ENCODE data around the gene CHPF. TPM values are rescaled to one million over a fixed set of nuclear protein-coding genes. Genes with fewer than 3 reads are reported as not detected.

CHPF gene
- polyA plus RNA-seq, 4 donors = 8.7 to 96.1 (median 50.4) TPM

GRCh38 chr2:219527472-219527871 lies 16.1 kb downstream of the CHPF start:
- Histone ChIP-seq H3K4me1 (ENCODE audit: control insufficient read depth in 3 of 3, insufficient read depth in 2 of 3, low read depth in 1 of 3, low read length in 2 of 3) (peaks cover 0 to 26% (median 0%) of the 10 kb centered on the region in 3 donors), H3K27ac (ENCODE audit: low read depth in 1 of 3, low read length in 2 of 3) (no peak overlapping the region), H3K27me3 (ENCODE audit: control insufficient read depth in 3 of 3, insufficient read depth in 3 of 3, low read length in 3 of 3) (peaks cover 0 to 85% (median 33%) of the 10 kb centered on the region in 3 donors), H3K4me3 (ENCODE audit: low read depth in 1 of 3, low read length in 3 of 3) (no peak overlapping the region), H3K36me3 (ENCODE audit: control insufficient read depth in 3 of 3, insufficient read depth in 2 of 3, low read depth in 1 of 3, low read length in 3 of 3) (no peaks in the 10 kb centered on the region), H3K9me3 (ENCODE audit: control insufficient read depth in 2 of 2, insufficient read depth in 1 of 2, low read depth in 1 of 2, low read length in 1 of 2) (no peaks in the 10 kb centered on the region)
- FAIRE-seq = no peak
- no peak for DNase-seq
- WGBS, 3 donors = 33 to 57% (median 42%) methylated on average over 5 of the region's 5 CpGs

- Histone ChIP-seq H3K36me3 (ENCODE audit: control insufficient read depth in 3 of 3, insufficient read depth in 2 of 3, low read depth in 1 of 3, low read length in 3 of 3) (no peaks in the 10 kb centered on the region), H3K4me3 (ENCODE audit: low read depth in 1 of 3, low read length in 3 of 3) (no peak overlapping the region), H3K27me3 (ENCODE audit: control insufficient read depth in 3 of 3, insufficient read depth in 3 of 3, low read length in 3 of 3) (peaks cover 0 to 87% (median 34%) of the 10 kb centered on the region in 3 donors), H3K27ac (ENCODE audit: low read depth in 1 of 3, low read length in 2 of 3) (no peak overlapping the region), H3K4me1 (ENCODE audit: control insufficient read depth in 3 of 3, insufficient read depth in 2 of 3, low read depth in 1 of 3, low read length in 2 of 3) (peaks cover 0 to 26% (median 0%) of the 10 kb centered on the region in 3 donors), H3K9me3 (ENCODE audit: control insufficient read depth in 2 of 2, insufficient read depth in 1 of 2, low read depth in 1 of 2, low read length in 1 of 2) (no peaks in the 10 kb centered on the region)
- FAIRE-seq (no peak), DNase-seq (no peak)
- WGBS, 3 donors = 14 to 49% (median 21%) methylated on average over 6 of the region's 6 CpGs
These were observed 16.6 kb downstream of the CHPF start for GRCh38 chr2:219527076-219527394.

GRCh38 chr2:219526320-219527075 lies 17.1 kb downstream of the CHPF start:
- no peak for FAIRE-seq
- WGBS, 3 donors = 34 to 48% (median 42%) methylated on average over 10 to 11 of the region's 11 CpGs
- Histone ChIP-seq H3K4me1 (ENCODE audit: control insufficient read depth in 3 of 3, insufficient read depth in 2 of 3, low read depth in 1 of 3, low read length in 2 of 3) (peaks cover 0 to 31% (median 0%) of the 10 kb centered on the region in 3 donors), H3K27me3 (ENCODE audit: control insufficient read depth in 3 of 3, insufficient read depth in 3 of 3, low read length in 3 of 3) (peaks cover 0 to 87% (median 39%) of the 10 kb centered on the region in 3 donors), H3K4me3 (ENCODE audit: low read depth in 1 of 3, low read length in 3 of 3) (no peak overlapping the region), H3K9me3 (ENCODE audit: control insufficient read depth in 2 of 2, insufficient read depth in 1 of 2, low read depth in 1 of 2, low read length in 1 of 2) (no peaks in the 10 kb centered on the region), H3K27ac (ENCODE audit: low read depth in 1 of 3, low read length in 2 of 3) (no peak overlapping the region), H3K36me3 (ENCODE audit: control insufficient read depth in 3 of 3, insufficient read depth in 2 of 3, low read depth in 1 of 3, low read length in 3 of 3) (no peaks in the 10 kb centered on the region)
- no peak for DNase-seq

- no peak for FAIRE-seq
- WGBS, 3 donors = 32 to 49% (median 34%) methylated on average over 9 of the region's 9 CpGs
- no peak overlapping the region for H3K4me3 ChIP-seq (ENCODE audit: low read depth in 1 of 3, low read length in 3 of 3)
- peaks cover 0 to 90% (median 43%) of the 10 kb centered on the region in 3 donors for H3K27me3 ChIP-seq (ENCODE audit: control insufficient read depth in 3 of 3, insufficient read depth in 3 of 3, low read length in 3 of 3)
- DNase-seq = peak in 1 of 2 donors; percentile 25
- peaks cover 0 to 33% (median 0%) of the 10 kb centered on the region in 3 donors for H3K4me1 ChIP-seq (ENCODE audit: control insufficient read depth in 3 of 3, insufficient read depth in 2 of 3, low read depth in 1 of 3, low read length in 2 of 3)
- no peak overlapping the region for H3K27ac ChIP-seq (ENCODE audit: low read depth in 1 of 3, low read length in 2 of 3)
- no peaks in the 10 kb centered on the region for H3K9me3 ChIP-seq (ENCODE audit: control insufficient read depth in 2 of 2, insufficient read depth in 1 of 2, low read depth in 1 of 2, low read length in 1 of 2)
- no peaks in the 10 kb centered on the region for H3K36me3 ChIP-seq (ENCODE audit: control insufficient read depth in 3 of 3, insufficient read depth in 2 of 3, low read depth in 1 of 3, low read length in 3 of 3)
These were observed 17.9 kb downstream of the CHPF start for GRCh38 chr2:219525533-219526232.

- H3K4me3 ChIP-seq (ENCODE audit: low read depth in 1 of 3, low read length in 3 of 3) = no peak overlapping the region
- H3K4me1 ChIP-seq (ENCODE audit: control insufficient read depth in 3 of 3, insufficient read depth in 2 of 3, low read depth in 1 of 3, low read length in 2 of 3) = peaks cover 0 to 30% (median 0%) of the 10 kb centered on the region in 3 donors
- no peaks in the 10 kb centered on the region for H3K9me3 ChIP-seq (ENCODE audit: control insufficient read depth in 2 of 2, insufficient read depth in 1 of 2, low read depth in 1 of 2, low read length in 1 of 2)
- H3K27ac ChIP-seq (ENCODE audit: low read depth in 1 of 3, low read length in 2 of 3) = no peak overlapping the region
- no peaks in the 10 kb centered on the region for H3K36me3 ChIP-seq (ENCODE audit: control insufficient read depth in 3 of 3, insufficient read depth in 2 of 3, low read depth in 1 of 3, low read length in 3 of 3)
- whole genome bisulfite sequencing, 3 donors = 81 to 89% (median 84%) methylated on average over 2 of the region's 2 CpGs
- DNase-seq (no peak), FAIRE-seq (no peak)
- peaks cover 0 to 90% (median 42%) of the 10 kb centered on the region in 3 donors for H3K27me3 ChIP-seq (ENCODE audit: control insufficient read depth in 3 of 3, insufficient read depth in 3 of 3, low read length in 3 of 3)
These were observed 18.8 kb downstream of the CHPF start for GRCh38 chr2:219524817-219525216.

GRCh38 chr2:219523031-219523671 lies 20.5 kb downstream of the CHPF start:
- FAIRE-seq (no peak), DNase-seq (no peak)
- no peak overlapping the region for H3K27ac ChIP-seq (ENCODE audit: low read depth in 1 of 3, low read length in 2 of 3)
- WGBS, 3 donors = 17 to 26% (median 24%) methylated on average over 18 to 24 of the region's 24 CpGs
- no peaks in the 10 kb centered on the region for H3K9me3 ChIP-seq (ENCODE audit: control insufficient read depth in 2 of 2, insufficient read depth in 1 of 2, low read depth in 1 of 2, low read length in 1 of 2)
- no peaks in the 10 kb centered on the region for H3K36me3 ChIP-seq (ENCODE audit: control insufficient read depth in 3 of 3, insufficient read depth in 2 of 3, low read depth in 1 of 3, low read length in 3 of 3)
- H3K27me3 ChIP-seq (ENCODE audit: control insufficient read depth in 3 of 3, insufficient read depth in 3 of 3, low read length in 3 of 3) = peaks cover 0 to 86% (median 39%) of the 10 kb centered on the region in 3 donors
- peaks cover 0 to 29% (median 0%) of the 10 kb centered on the region in 3 donors for H3K4me1 ChIP-seq (ENCODE audit: control insufficient read depth in 3 of 3, insufficient read depth in 2 of 3, low read depth in 1 of 3, low read length in 2 of 3)
- H3K4me3 ChIP-seq (ENCODE audit: low read depth in 1 of 3, low read length in 3 of 3) = no peak overlapping the region

- Histone ChIP-seq H3K4me1 (ENCODE audit: control insufficient read depth in 3 of 3, insufficient read depth in 2 of 3, low read depth in 1 of 3, low read length in 2 of 3) (peaks cover 0 to 29% (median 0%) of the 10 kb centered on the region in 3 donors), H3K27ac (ENCODE audit: low read depth in 1 of 3, low read length in 2 of 3) (no peak overlapping the region), H3K4me3 (ENCODE audit: low read depth in 1 of 3, low read length in 3 of 3) (no peak overlapping the region), H3K9me3 (ENCODE audit: control insufficient read depth in 2 of 2, insufficient read depth in 1 of 2, low read depth in 1 of 2, low read length in 1 of 2) (no peaks in the 10 kb centered on the region), H3K36me3 (ENCODE audit: control insufficient read depth in 3 of 3, insufficient read depth in 2 of 3, low read depth in 1 of 3, low read length in 3 of 3) (no peaks in the 10 kb centered on the region), H3K27me3 (ENCODE audit: control insufficient read depth in 3 of 3, insufficient read depth in 3 of 3, low read length in 3 of 3) (peaks cover 0 to 86% (median 36%) of the 10 kb centered on the region in 3 donors)
- 2 to 3% (median 3%) methylated on average over 41 to 70 of the region's 70 CpGs for WGBS, 3 donors
- FAIRE-seq (no peak), DNase-seq (no peak)
These were observed 21.2 kb downstream of the CHPF start for GRCh38 chr2:219522111-219523030.

All from small intestine (tissue), 7 donors.